Lower lobe of right lung (tissue), 2 donors: ENCODE measurements around the gene PKMYT1. TPM values are rescaled to one million over a fixed set of nuclear protein-coding genes. Genes with fewer than 3 reads are reported as not detected.
A peak's percentile ranks its signal among the peaks of the same experiment; 100 is the strongest.

Experiments
- ATAC-seq, 2 donors: fragments of 200-7000 bp; cut with Tn5 transposase; one replicate each; pipeline ENCODE4 v1.9.1; 2020 to 2022; ENCODE audit warnings: mild to moderate bottlenecking in 2 of 2, moderate library complexity in 2 of 2
- DNase-seq: peaks from one replicate; pipeline ENCODE4 v3.0.0-alpha.2; 2020
- H3K27ac ChIP-seq: fragments of 200-600 bp; one replicate; pipeline ENCODE4 v1.8.0; 2022
- H3K27me3 ChIP-seq: fragments of 200-600 bp; one replicate; pipeline ENCODE4 v1.8.0; 2022; ENCODE audit warnings: low read depth
- H3K36me3 ChIP-seq: fragments of 200-600 bp; one replicate; pipeline ENCODE4 v1.8.0; 2022; ENCODE audit warnings: mild to moderate bottlenecking
- H3K4me1 ChIP-seq: fragments of 200-600 bp; one replicate; pipeline ENCODE4 v1.8.0; 2022
- H3K4me3 ChIP-seq: fragments of 200-600 bp; one replicate; pipeline ENCODE4 v1.8.0; 2022; ENCODE audit warnings: mild to moderate bottlenecking
- H3K9me3 ChIP-seq: fragments of 200-600 bp; one replicate; pipeline ENCODE4 v1.8.0; 2022
- intact Hi-C: fragments of 100-400 bp; cut with DNase I; formaldehyde crosslinking; loops from one replicate; pipeline ENCODE4 v1.11.0; 2022
- total RNA-seq: library from RNA; stranded (reverse); fragmentation: NEBNext Ultra II Directional; extraction: Animal tissue kit (Norgen Biotek cat#: 25700); gene quantifications from one replicate; pipeline ENCODE4 v1.2.1, GENCODE V29; 2021
- TF ChIP-seq, protein P1 (sequence below): fragments of 200-600 bp; IDR thresholded peaks from one replicate; pipeline ENCODE4 v1.8.0; 2022; ENCODE audit warnings: antibody characterized with exemption, mild to moderate bottlenecking
- donor health status: DM: no; HTN: yes; CAD: no; lungs with severe emphysema.

Gene PKMYT1
- total RNA-seq, 1 donor from 2014 or later: 4.0 TPM

DNA sequence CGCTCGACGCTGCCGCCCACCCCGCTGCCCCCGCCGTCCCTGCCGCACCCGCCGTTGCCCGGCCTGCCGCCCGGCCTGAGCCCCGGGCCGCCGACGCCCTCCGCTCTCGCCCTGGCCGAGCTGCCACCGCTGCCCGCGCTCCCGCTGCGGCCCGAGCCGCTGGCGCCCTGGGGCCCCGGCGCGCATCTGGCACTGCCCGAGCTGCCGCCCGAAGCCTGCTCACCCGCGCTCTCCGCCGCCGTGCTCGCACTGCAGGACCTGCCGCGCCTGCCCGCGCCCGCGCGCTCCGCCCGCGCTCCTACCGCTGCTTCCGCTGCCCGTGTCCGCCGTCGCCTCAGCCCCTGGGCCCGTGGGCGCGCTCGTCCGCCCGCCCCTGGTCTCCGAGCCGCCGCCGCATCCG, 24.1 kb upstream of the PKMYT1 start:
- no peak for DNase-seq
- TF ChIP-seq, protein P1, sequence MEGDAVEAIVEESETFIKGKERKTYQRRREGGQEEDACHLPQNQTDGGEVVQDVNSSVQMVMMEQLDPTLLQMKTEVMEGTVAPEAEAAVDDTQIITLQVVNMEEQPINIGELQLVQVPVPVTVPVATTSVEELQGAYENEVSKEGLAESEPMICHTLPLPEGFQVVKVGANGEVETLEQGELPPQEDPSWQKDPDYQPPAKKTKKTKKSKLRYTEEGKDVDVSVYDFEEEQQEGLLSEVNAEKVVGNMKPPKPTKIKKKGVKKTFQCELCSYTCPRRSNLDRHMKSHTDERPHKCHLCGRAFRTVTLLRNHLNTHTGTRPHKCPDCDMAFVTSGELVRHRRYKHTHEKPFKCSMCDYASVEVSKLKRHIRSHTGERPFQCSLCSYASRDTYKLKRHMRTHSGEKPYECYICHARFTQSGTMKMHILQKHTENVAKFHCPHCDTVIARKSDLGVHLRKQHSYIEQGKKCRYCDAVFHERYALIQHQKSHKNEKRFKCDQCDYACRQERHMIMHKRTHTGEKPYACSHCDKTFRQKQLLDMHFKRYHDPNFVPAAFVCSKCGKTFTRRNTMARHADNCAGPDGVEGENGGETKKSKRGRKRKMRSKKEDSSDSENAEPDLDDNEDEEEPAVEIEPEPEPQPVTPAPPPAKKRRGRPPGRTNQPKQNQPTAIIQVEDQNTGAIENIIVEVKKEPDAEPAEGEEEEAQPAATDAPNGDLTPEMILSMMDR: no peak
- Histone ChIP-seq H3K27me3 (peaks cover 28% of the 10 kb centered on the region), H3K9me3 (no peaks in the 10 kb centered on the region), H3K4me1 (peaks cover 29% of the 10 kb centered on the region), H3K27ac (no peak overlapping the region), H3K36me3 (no peaks in the 10 kb centered on the region), H3K4me3 (peak overlapping the region; percentile 49)
- ATAC-seq: no peak
- intact Hi-C loops: no loop called here

- TF ChIP-seq, protein P1: peak; percentile 62
- H3K9me3 ChIP-seq: no peaks in the 10 kb centered on the region
- DNase-seq: peak; percentile 98
- H3K4me1 ChIP-seq: peaks cover 25% of the 10 kb centered on the region
- H3K27ac ChIP-seq: no peak overlapping the region
- H3K36me3 ChIP-seq: no peaks in the 10 kb centered on the region
- ATAC-seq: peak; percentile 97 to 98
- intact Hi-C loops: no loop called here
- H3K27me3 ChIP-seq: peaks cover 26% of the 10 kb centered on the region
- H3K4me3 ChIP-seq: peak overlapping the region; percentile 24
These were observed 23.5 kb upstream of the PKMYT1 start for GRCh38 chr16:3003582-3004270.

GRCh38 chr16:3001316-3001715, 21.1 kb upstream of the PKMYT1 start:
- Histone ChIP-seq H3K4me1 (peaks cover 4% of the 10 kb centered on the region), H3K36me3 (no peaks in the 10 kb centered on the region), H3K4me3 (no peak overlapping the region), H3K9me3 (no peaks in the 10 kb centered on the region), H3K27me3 (peaks cover 11% of the 10 kb centered on the region), H3K27ac (no peak overlapping the region)
- intact Hi-C loops: no loop called here
- TF ChIP-seq, protein P1: no peak
- ATAC-seq: no peak
- no peak for DNase-seq

DNA sequence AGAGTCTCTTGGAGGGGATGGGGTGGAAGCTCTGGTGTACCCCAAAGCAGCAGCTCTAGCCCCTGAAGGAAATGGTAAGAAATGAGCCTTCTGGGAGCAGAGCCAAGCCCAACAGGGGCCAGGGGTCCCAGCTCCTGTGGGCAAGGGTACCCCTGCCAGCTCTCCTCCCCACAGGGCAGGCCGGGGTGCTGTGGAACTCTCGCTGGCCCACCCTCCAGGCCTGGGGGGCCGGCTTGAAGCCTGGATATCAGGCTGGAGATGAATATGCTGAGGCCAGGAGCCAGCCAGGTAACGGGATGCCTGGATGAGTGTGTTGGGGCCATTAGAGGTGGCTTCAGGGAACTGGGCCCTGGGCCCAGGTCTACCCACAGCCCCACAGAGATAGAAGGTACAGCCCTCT, 20.3 kb upstream of the PKMYT1 start:
- H3K4me1 ChIP-seq: peaks cover 4% of the 10 kb centered on the region
- H3K27ac ChIP-seq: no peak overlapping the region
- peaks cover 5% of the 10 kb centered on the region for H3K27me3 ChIP-seq
- ATAC-seq (no peak), DNase-seq (no peak)
- intact Hi-C loops: no loop called here
- H3K4me3 ChIP-seq: no peak overlapping the region
- TF ChIP-seq, protein P1: no peak
- no peaks in the 10 kb centered on the region for H3K9me3 ChIP-seq
- no peaks in the 10 kb centered on the region for H3K36me3 ChIP-seq

GRCh38 chr16:2999929-3000328, 19.7 kb upstream of the PKMYT1 start:
- Histone ChIP-seq H3K27me3 (peaks cover 1% of the 10 kb centered on the region), H3K4me1 (peaks cover 2% of the 10 kb centered on the region), H3K9me3 (no peaks in the 10 kb centered on the region), H3K27ac (no peak overlapping the region), H3K4me3 (no peak overlapping the region), H3K36me3 (no peaks in the 10 kb centered on the region)
- ATAC-seq: no peak
- DNase-seq: no peak
- TF ChIP-seq, protein P1: no peak
- intact Hi-C loops: no loop called here
